ENCODE measurements around the gene TRAF3. TPM values are rescaled to one million over a fixed set of nuclear protein-coding genes. Genes with fewer than 3 reads are reported as not detected.

The TRAF3 gene
- total RNA-seq, 1 experiment from 2014 or later, result 37.6 TPM

DNA sequence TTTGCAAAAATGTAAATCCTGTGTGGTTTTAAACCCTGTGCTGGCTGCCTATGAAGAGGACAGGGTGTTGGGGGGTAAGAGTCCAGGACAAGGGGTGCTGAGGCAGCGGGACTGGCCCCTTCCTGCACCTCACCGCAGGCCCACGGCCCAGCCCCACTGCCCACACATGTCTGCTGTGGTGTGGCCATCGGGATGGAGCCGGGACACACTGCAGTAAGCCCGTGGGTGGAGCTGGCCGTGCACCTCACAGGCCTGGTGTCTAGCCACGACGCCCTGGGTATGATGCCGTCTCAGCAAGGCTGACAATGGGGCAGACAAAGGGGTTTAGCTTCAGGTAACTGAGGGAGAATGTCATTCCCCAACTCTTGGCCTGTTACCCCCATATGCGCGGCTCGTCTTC is 164.8 kb downstream of the TRAF3 start:
- ChIA-PET POLR2A (no interaction called here), CTCF (no interaction called here)
- TF ChIP-seq SIN3A (IDR thresholded peaks at IDR 0.05; ENCODE audit: borderline replicate concordance, insufficient read depth, low read depth, low read length), result no peak
- no peak for TF ChIP-seq TCF7L2 (IDR thresholded peaks at IDR 0.05; ENCODE audit: low read depth, low read length)
- TF ChIP-seq POLR2AphosphoS5 (IDR thresholded peaks at IDR 0.05; ENCODE audit: low read depth, low read length), result no peak
- TF ChIP-seq, protein P1, sequence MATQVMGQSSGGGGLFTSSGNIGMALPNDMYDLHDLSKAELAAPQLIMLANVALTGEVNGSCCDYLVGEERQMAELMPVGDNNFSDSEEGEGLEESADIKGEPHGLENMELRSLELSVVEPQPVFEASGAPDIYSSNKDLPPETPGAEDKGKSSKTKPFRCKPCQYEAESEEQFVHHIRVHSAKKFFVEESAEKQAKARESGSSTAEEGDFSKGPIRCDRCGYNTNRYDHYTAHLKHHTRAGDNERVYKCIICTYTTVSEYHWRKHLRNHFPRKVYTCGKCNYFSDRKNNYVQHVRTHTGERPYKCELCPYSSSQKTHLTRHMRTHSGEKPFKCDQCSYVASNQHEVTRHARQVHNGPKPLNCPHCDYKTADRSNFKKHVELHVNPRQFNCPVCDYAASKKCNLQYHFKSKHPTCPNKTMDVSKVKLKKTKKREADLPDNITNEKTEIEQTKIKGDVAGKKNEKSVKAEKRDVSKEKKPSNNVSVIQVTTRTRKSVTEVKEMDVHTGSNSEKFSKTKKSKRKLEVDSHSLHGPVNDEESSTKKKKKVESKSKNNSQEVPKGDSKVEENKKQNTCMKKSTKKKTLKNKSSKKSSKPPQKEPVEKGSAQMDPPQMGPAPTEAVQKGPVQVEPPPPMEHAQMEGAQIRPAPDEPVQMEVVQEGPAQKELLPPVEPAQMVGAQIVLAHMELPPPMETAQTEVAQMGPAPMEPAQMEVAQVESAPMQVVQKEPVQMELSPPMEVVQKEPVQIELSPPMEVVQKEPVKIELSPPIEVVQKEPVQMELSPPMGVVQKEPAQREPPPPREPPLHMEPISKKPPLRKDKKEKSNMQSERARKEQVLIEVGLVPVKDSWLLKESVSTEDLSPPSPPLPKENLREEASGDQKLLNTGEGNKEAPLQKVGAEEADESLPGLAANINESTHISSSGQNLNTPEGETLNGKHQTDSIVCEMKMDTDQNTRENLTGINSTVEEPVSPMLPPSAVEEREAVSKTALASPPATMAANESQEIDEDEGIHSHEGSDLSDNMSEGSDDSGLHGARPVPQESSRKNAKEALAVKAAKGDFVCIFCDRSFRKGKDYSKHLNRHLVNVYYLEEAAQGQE (IDR thresholded peaks at IDR 0.05; ENCODE audit: insufficient read depth in 1 of 2, low read depth in 2 of 2, low read length in 1 of 2), result no peak
- TF ChIP-seq, protein P2, sequence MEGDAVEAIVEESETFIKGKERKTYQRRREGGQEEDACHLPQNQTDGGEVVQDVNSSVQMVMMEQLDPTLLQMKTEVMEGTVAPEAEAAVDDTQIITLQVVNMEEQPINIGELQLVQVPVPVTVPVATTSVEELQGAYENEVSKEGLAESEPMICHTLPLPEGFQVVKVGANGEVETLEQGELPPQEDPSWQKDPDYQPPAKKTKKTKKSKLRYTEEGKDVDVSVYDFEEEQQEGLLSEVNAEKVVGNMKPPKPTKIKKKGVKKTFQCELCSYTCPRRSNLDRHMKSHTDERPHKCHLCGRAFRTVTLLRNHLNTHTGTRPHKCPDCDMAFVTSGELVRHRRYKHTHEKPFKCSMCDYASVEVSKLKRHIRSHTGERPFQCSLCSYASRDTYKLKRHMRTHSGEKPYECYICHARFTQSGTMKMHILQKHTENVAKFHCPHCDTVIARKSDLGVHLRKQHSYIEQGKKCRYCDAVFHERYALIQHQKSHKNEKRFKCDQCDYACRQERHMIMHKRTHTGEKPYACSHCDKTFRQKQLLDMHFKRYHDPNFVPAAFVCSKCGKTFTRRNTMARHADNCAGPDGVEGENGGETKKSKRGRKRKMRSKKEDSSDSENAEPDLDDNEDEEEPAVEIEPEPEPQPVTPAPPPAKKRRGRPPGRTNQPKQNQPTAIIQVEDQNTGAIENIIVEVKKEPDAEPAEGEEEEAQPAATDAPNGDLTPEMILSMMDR (IDR thresholded peaks at IDR 0.05), result no peak
- H3K4me3 ChIP-seq (ENCODE audit: low read depth in 2 of 2, low read length in 2 of 2), result no peak overlapping the region
- H3K27me3 ChIP-seq (ENCODE audit: control insufficient read depth, insufficient read depth, low read length), result no peaks in the 10 kb centered on the region
- intact Hi-C loops (cut with micrococcal nuclease; ENCODE audit: unreplicated experiment) (no loop called here), in situ Hi-C loops (cut with HindIII; ENCODE audit: low pct_unique_long_range_greater_than_20kb, low sequenced_read_pairs) (no loop called here)
- no TSS peak for BruUV-seq (replicated peaks)
- H3K36me3 ChIP-seq (ENCODE audit: control insufficient read depth, insufficient read depth, low read length), result 0 out of 2 replicates have a peak, but pooled peaks cover 2% of the 10 kb centered on the region
- ATAC-seq (no peak), DNase-seq (ENCODE audit: low read depth, low spot score) (no peak)
- no peaks in the 10 kb centered on the region for H3K4me1 ChIP-seq (ENCODE audit: control insufficient read depth, insufficient read depth, low read length)
- no peaks in the 10 kb centered on the region for H3K9me3 ChIP-seq (ENCODE audit: control insufficient read depth, insufficient read depth, low read depth, low read length)
- no peak overlapping the region for H3K27ac ChIP-seq (ENCODE audit: low read length)

DNA sequence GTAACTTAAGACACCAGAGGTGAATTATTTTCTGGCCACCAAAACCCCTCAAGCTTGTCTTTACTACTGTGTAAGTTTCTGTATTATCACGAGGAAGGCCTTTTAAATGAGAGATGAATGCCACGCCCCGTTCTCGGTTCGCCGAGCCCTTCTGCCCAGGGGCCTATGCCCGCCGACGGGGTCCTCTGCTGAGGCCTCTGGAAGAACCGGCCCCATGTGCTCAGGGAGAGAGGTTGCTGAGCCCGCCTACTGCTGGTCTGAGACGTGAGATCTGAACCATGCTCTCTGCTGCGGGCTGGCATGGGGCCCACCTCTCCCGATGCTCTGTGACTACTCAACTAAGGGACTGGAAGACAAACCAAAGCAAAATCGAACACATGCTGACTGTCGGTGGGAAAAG is 166.2 kb downstream of the TRAF3 start:
- 0 out of 2 replicates have a peak, but pooled peaks cover 2% of the 10 kb centered on the region for H3K36me3 ChIP-seq (ENCODE audit: control insufficient read depth, insufficient read depth, low read length)
- H3K27me3 ChIP-seq (ENCODE audit: control insufficient read depth, insufficient read depth, low read length), result no peaks in the 10 kb centered on the region
- H3K4me1 ChIP-seq (ENCODE audit: control insufficient read depth, insufficient read depth, low read length), result no peaks in the 10 kb centered on the region
- H3K9me3 ChIP-seq (ENCODE audit: control insufficient read depth, insufficient read depth, low read depth, low read length), result no peaks in the 10 kb centered on the region
- intact Hi-C loops (cut with micrococcal nuclease; ENCODE audit: unreplicated experiment), result no loop called here
- TF ChIP-seq SIN3A (IDR thresholded peaks at IDR 0.05; ENCODE audit: borderline replicate concordance, insufficient read depth, low read depth, low read length) (no peak), POLR2AphosphoS5 (IDR thresholded peaks at IDR 0.05; ENCODE audit: low read depth, low read length) (no peak), TCF7L2 (IDR thresholded peaks at IDR 0.05; ENCODE audit: low read depth, low read length) (no peak)
- TF ChIP-seq, protein P1 (IDR thresholded peaks at IDR 0.05; ENCODE audit: insufficient read depth in 1 of 2, low read depth in 2 of 2, low read length in 1 of 2), result no peak
- TF ChIP-seq, protein P2 (IDR thresholded peaks at IDR 0.05), result no peak
- in situ Hi-C loops (cut with HindIII; ENCODE audit: low pct_unique_long_range_greater_than_20kb, low sequenced_read_pairs), result no loop called here
- DNase-seq (ENCODE audit: low read depth, low spot score) (no peak), ATAC-seq (no peak)
- ChIA-PET CTCF (no interaction called here), POLR2A (no interaction called here)
- no TSS peak for BruUV-seq (replicated peaks)
- no peak overlapping the region for H3K4me3 ChIP-seq (ENCODE audit: low read depth in 2 of 2, low read length in 2 of 2)
- no peak overlapping the region for H3K27ac ChIP-seq (ENCODE audit: low read length)

All from Panc1 (cell line).